MM.1S (cell line): Measurements from ENCODE around the gene ATG2B.

Experiments
- DNase-seq: peaks from one replicate; pipeline ENCODE4 v3.0.0-alpha.2; 2015
- H2AFZ ChIP-seq: fragments of 300-600 bp; sonication (generic); 2 replicates; pipeline ENCODE4 v1.6.0; 2016; ENCODE audit warnings: antibody characterized with exemption, low read length
- H3F3A ChIP-seq: fragments of 300-600 bp; sonication (generic); 2 replicates; pipeline ENCODE4 v1.6.1; 2016; ENCODE audit warnings: mild to moderate bottlenecking, antibody characterized with exemption, low read length, moderate library complexity, mixed read lengths; ENCODE audit not compliant: insufficient read depth
- H3K27ac ChIP-seq: fragments of 300-600 bp; sonication (generic); 2 replicates; pipeline ENCODE4 v1.5.1; 2016; ENCODE audit warnings: mild to moderate bottlenecking, low read length
- H3K27me3 ChIP-seq: fragments of 300-600 bp; sonication (generic); replicated peaks from 2 replicates; pipeline ENCODE4 v1.6.0; 2016; ENCODE audit warnings: low read length; ENCODE audit not compliant: insufficient read depth
- H3K36me3 ChIP-seq: fragments of 300-600 bp; sonication (generic); replicated peaks from 2 replicates; pipeline ENCODE4 v1.6.1; 2016; ENCODE audit warnings: mild to moderate bottlenecking, low read length, mixed read lengths; ENCODE audit not compliant: insufficient read depth
- H3K4me1 ChIP-seq: fragments of 300-600 bp; sonication (generic); 2 replicates; pipeline ENCODE4 v1.6.1; 2016; ENCODE audit warnings: low read length, mixed read lengths
- H3K4me2 ChIP-seq: fragments of 300-600 bp; sonication (generic); 2 replicates; pipeline ENCODE4 v1.6.0; 2016; ENCODE audit warnings: low read depth, low read length
- H3K4me3 ChIP-seq: fragments of 300-600 bp; sonication (generic); 2 replicates; pipeline ENCODE4 v1.5.1; 2016; ENCODE audit warnings: low read length, mixed read lengths
- H3K79me2 ChIP-seq: fragments of 300-600 bp; sonication (generic); 2 replicates; pipeline ENCODE4 v1.6.1; 2016; ENCODE audit warnings: mixed run types, low read length, mixed read lengths
- H3K9ac ChIP-seq: fragments of 300-600 bp; sonication (generic); 2 replicates; pipeline ENCODE4 v1.6.1; 2016; ENCODE audit warnings: low read length, mixed read lengths
- H3K9me2 ChIP-seq: fragments of 300-600 bp; sonication (generic); replicated peaks from 2 replicates; pipeline ENCODE4 v1.6.1; 2016; ENCODE audit warnings: mild to moderate bottlenecking, low read length, mixed read lengths; ENCODE audit not compliant: insufficient read depth
- H3K9me3 ChIP-seq: fragments of 300-600 bp; sonication (generic); replicated peaks from 2 replicates; pipeline ENCODE4 v1.6.1; 2016; ENCODE audit warnings: mild to moderate bottlenecking, low read length, mixed read lengths; ENCODE audit not compliant: insufficient read depth
- H4K20me1 ChIP-seq: fragments of 300-600 bp; sonication (generic); 2 replicates; pipeline ENCODE4 v1.6.1; 2016; ENCODE audit warnings: mild to moderate bottlenecking, low read length, moderate library complexity, mixed read lengths; ENCODE audit not compliant: insufficient read depth
- CTCF ChIP-seq: fragments of 300-600 bp; sonication (generic); IDR thresholded peaks from 2 replicates; pipeline ENCODE4 v1.5.1; 2016; ENCODE audit warnings: antibody characterized with exemption, low read length, mixed read lengths
- EZH2 ChIP-seq: fragments of 300-600 bp; sonication (generic); optimal IDR thresholded peaks from 2 replicates; pipeline ENCODE3; 2017; ENCODE audit warnings: low read depth, mild to moderate bottlenecking, antibody characterized with exemption, low read length, mixed read lengths
- EZH2phosphoT487 ChIP-seq: fragments of 300-600 bp; sonication (generic); IDR thresholded peaks from 2 replicates; pipeline ENCODE4 v1.6.1; 2018; ENCODE audit warnings: antibody characterized with exemption, low read length

Gene ATG2B

GRCh38 chr14:96280104-96280503, 83.0 kb downstream of the ATG2B start:
- H3K4me2 ChIP-seq, result no peak overlapping the region
- H3K4me3 ChIP-seq, result no peak overlapping the region
- H3K9me2 ChIP-seq, result no peaks in the 10 kb centered on the region
- no peak overlapping the region for H2AFZ ChIP-seq
- no peaks in the 10 kb centered on the region for H4K20me1 ChIP-seq
- no peaks in the 10 kb centered on the region for H3K27me3 ChIP-seq
- no peaks in the 10 kb centered on the region for H3K36me3 ChIP-seq
- no peak overlapping the region for H3K9ac ChIP-seq
- H3K27ac ChIP-seq, result no peak overlapping the region
- H3F3A ChIP-seq, result no peaks in the 10 kb centered on the region
- no peaks in the 10 kb centered on the region for H3K9me3 ChIP-seq
- H3K79me2 ChIP-seq, result no peaks in the 10 kb centered on the region
- no peak for TF ChIP-seq EZH2phosphoT487
- no peak for TF ChIP-seq EZH2
- no peak for TF ChIP-seq CTCF
- H3K4me1 ChIP-seq, result no peaks in the 10 kb centered on the region
- DNase-seq, result no peak

GRCh38 chr14:96279564-96279963, 83.6 kb downstream of the ATG2B start:
- H4K20me1 ChIP-seq, result no peaks in the 10 kb centered on the region
- H3K9me2 ChIP-seq, result no peaks in the 10 kb centered on the region
- TF ChIP-seq CTCF, result no peak
- no peak for TF ChIP-seq EZH2
- no peak for TF ChIP-seq EZH2phosphoT487
- H3K36me3 ChIP-seq, result no peaks in the 10 kb centered on the region
- no peaks in the 10 kb centered on the region for H3K9me3 ChIP-seq
- no peaks in the 10 kb centered on the region for H3K27me3 ChIP-seq
- no peak overlapping the region for H3K4me3 ChIP-seq
- H3K4me1 ChIP-seq, result no peaks in the 10 kb centered on the region
- H3K79me2 ChIP-seq, result no peaks in the 10 kb centered on the region
- DNase-seq, result no peak
- H3K27ac ChIP-seq, result no peak overlapping the region
- H3F3A ChIP-seq, result no peaks in the 10 kb centered on the region
- no peak overlapping the region for H2AFZ ChIP-seq
- H3K4me2 ChIP-seq, result no peak overlapping the region
- H3K9ac ChIP-seq, result no peak overlapping the region

GRCh38 chr14:96277890-96278289, 85.3 kb downstream of the ATG2B start:
- Histone ChIP-seq H3K36me3 (no peaks in the 10 kb centered on the region), H3K79me2 (no peaks in the 10 kb centered on the region), H4K20me1 (no peaks in the 10 kb centered on the region), H3K27ac (no peak overlapping the region), H3K9ac (no peak overlapping the region), H3K27me3 (no peaks in the 10 kb centered on the region), H2AFZ (no peak overlapping the region), H3K4me3 (no peak overlapping the region), H3K4me2 (no peak overlapping the region), H3F3A (no peaks in the 10 kb centered on the region), H3K9me3 (no peaks in the 10 kb centered on the region), H3K4me1 (no peaks in the 10 kb centered on the region), H3K9me2 (no peaks in the 10 kb centered on the region)
- TF ChIP-seq CTCF (no peak), EZH2 (no peak)
- no peak for DNase-seq
